NCI-H2081 treated with DMSO at 0.1 percent for 48 hours (cell line): Measurements from ENCODE around the gene PSMC3IP.
A peak's percentile ranks its signal among the peaks of the same experiment; 100 is the strongest.

Source experiments
- DNase-seq: peaks from one replicate; lab custom pipeline; 2025; lab: John Stamatoyannopoulos, UW

The PSMC3IP gene

DNA sequence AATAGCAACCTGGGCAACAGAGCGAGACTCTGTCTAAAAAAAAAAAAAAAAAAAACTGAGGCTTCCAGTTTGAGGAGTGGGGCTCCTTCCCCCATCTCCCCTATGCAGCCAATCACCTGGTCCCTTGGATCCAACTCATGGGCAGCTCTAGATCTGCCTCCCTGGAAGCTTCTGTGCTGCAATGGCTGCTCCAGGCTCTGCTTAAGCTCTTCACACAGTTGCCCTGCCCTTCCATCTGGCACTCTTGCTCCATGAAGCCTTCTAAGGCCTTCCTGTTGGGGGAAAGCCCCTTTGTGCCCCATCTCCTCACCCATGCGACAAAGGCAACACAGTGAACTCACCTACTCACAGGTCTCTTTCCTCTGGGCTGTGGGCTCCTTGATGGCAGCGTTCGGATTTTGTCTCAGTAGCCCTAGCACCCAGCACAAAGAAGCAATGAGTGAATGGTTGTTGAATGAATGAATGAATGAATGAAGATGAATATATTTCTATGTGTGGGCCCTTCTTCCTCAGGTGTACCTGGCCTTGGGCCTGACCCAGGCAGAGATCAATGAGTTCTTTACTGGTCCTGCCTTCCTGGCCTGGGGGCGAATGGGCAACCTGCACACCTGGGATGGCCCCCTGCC, 39.6 kb downstream of the PSMC3IP start:
- DNase-seq, result no peak

DNA sequence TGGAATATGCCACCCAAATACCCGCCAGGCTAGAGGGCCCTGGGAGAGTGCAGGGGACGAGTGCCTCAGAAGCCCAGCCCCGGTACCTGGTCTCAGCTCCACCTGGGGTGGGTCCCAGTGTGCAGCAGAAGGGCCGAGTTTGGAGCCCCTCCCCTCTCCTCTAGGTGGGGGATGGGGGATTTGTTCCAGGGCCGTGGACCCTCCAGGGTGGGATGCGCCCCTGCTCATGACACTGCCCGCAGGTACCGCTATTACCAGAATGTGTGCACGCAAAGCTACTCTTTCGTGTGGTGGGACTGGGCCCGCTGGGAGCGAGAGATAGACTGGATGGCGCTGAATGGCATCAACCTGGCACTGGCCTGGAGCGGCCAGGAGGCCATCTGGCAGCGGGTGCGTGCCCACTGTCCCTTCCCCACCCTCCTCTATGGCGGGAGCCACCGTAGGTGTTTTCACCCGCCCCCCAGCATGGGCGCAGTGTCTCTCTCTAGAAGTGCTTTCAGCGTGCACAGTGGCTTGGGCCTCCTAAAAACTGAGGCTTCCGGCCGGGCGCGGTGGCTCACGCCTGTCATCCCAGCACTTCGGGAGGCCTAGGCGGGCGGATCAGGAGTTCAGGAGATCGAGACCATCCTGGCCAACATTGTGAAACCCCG, 40.2 kb downstream of the PSMC3IP start:
- no peak for DNase-seq

DNA sequence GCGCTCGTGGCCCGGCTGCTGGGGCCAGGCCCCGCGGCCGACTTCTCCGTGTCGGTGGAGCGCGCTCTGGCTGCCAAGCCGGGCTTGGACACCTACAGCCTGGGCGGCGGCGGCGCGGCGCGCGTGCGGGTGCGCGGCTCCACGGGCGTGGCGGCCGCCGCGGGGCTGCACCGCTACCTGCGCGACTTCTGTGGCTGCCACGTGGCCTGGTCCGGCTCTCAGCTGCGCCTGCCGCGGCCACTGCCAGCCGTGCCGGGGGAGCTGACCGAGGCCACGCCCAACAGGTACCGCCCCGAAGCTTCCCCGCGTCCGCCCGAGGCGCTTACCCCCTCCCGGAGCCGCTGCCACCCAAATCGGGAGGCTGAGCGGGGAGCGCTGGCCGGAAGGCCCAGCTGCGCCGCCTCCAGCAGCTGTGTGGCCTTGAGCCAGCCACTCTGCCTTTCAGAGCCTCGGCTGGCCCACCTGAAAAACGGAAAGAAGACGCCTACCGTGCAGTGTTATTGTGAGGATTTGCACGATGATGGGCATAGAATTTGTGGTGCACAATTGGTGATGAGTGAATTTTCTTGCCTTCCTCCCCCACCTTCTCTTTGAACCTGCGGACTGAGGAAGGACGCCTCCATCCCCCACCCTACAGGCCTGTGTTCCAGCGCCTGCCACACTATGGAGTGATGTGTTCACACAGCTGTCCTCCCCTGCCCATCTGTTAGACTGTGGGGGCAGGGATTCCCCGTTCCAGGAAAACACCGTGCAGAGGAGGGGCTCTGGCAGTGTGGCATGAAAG, 41.0 kb downstream of the PSMC3IP start:
- DNase-seq, result peak; percentile 73

DNA sequence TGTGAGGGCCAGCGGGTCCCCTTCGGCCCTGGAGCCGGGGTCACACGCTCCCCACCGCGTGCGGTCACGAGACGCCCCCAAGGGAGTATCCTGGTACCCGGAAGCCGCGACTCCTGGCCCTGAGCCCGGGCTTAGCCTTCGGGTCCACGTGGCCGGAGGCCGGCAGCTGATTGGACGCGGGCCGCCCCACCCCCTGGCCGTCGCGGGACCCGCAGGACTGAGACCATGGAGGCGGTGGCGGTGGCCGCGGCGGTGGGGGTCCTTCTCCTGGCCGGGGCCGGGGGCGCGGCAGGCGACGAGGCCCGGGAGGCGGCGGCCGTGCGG, 41.5 kb downstream of the PSMC3IP start, which contains the start of gene NAGLU:
Gene NAGLU, plus strand, starts transcription at position 194 of the 324 bp plus-strand sequence. Its CDS starts 32 bp downstream, at position 226.
- DNase-seq, result peak; percentile 68

DNA sequence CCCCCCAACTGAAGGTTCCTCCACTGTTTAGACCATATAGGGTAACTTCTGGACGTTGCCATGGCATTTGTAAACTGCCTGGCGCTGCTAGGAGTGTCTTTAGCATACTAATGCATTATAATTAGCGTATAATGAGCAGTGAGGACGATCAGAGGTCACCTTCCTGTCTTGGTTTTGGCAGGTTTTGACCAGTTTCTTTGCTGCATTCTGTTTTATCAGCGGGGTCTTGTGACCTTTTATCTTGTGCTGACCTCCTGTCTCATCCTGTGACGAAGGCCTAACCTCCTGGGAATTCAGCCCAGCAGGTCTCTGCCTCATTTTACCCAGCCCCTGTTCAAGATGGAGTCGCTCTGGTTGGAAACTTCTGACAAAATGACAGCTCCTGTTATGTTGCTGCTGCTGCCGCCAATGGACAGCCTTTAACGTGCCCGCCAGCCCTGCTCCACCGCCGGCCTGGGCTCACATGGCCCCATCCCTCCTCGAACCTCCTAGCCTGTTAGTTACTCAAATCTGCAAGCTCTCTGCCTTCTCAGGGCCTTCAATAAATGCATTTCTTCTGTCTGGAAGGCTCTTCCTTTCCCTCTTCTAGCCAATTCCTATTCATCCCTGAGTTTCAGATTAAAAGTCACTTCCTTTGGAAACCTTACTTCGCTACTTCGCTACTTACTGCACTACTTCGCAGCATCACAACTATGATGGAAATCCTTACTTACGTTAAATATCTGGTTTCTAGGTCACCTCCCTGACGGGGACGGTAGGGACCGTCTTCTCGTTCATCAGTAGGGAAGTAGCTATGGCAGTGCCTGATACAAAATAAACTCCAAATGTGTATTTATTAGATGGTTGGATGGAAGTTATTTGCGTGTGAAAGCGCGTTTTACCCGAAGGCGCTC, 42.1 kb downstream of the PSMC3IP start:
- no peak for DNase-seq

DNA sequence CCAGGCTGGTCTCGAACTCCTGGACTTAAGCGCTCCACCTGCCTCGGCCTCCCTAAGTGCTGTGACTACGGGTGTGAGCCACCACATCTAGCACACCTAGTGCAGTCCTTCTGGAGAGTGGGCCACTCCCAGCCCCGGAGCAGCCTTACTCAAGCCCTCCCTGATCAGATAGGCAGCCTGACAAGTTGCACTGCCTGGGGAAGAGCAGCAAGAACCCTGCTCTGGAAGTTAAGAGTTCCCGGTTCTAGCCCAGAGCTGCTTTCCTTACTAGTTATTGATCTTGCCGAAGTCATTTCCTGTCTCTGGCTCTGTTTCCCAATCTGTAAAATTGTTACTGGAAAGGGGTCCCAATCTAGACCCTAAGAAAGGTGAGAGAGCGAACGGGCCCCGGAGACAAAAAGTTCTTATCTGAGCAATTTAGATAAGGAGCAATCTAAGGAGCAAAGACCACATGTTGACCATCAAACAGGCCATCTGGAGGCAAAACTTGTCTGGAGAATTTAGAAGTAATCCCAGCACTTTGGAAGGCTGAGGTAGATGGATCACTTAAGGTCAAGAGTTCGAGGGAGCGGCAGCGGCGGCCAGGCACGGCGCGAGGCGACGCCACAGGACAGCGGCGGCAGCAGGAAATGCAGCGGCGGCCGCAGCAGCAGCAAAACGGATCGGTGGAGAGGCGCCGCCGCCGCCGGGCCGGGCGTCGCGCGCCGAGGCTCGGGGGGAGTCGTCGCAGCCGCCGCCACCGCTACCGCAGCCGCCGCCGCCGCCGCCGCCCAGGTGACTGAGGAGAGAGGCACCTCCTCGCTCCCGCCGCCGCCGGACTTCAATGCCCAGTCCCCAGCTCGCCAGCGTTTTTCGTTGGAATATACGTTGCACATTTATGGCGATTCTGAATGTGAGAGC, 45.8 kb downstream of the PSMC3IP start:
- DNase-seq, result no peak

DNA sequence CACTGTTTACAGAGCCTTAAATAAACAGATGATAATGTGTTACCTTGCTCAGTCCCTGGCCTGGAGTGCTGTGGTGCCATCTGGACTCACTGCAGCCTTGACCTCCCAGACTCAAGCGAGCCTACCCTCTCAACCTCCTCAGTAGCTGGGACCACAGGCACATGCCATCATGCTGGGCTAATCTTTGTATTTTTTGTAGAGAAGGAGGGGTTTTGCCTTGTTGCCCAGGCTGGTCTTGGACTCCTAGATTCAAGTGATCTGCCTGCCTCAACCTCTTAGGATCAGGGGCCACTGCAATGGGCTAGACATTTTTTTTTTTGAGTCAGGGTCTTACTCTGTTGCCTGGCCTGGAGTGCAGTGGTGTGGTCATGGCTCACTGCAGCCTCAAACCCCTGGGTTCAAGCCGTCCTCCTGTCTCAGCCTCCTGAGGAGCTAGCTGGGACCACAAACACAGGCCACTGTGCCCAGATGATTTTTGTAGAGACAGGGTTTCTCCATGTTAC, 46.5 kb downstream of the PSMC3IP start:
- DNase-seq, result no peak

DNA sequence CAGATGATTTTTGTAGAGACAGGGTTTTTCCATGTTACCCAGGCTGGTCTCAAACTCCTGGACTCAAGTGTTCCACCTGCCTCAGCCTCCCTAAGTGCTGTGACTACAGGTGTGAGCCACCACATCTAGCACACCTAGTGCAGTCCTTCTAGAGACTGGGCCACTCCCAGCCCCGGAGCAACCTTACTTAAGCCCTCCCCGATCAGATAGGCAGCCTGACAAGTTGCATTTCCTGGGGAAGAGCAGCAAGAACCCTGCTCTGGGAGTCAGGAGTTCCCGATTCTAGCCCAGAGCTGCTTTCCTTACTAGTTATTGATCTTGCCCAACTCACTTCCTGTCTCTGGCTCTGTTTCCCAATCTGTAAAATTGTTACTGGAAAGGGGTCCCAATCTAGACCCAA, 48.5 kb downstream of the PSMC3IP start:
- no peak for DNase-seq

DNA sequence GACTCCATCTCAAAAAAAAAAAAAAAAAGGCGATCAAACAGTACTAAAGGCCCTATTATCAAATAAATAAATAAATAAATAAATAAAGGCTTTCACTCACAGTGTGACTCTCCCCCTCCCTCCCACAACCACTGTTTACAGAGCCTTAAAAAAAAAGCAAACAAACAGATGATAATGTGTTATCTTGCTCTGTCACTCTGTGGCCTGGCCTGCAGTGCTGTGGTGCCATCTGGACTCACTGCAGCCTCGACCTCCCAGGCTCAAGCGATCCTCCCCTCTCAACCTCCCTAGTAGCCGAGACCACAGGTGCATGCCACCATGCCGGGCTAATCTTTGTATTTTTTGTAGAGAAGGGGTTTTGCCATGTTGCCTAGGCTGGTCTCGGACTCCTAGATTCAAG, 49.6 kb downstream of the PSMC3IP start:
- DNase-seq, result no peak

DNA sequence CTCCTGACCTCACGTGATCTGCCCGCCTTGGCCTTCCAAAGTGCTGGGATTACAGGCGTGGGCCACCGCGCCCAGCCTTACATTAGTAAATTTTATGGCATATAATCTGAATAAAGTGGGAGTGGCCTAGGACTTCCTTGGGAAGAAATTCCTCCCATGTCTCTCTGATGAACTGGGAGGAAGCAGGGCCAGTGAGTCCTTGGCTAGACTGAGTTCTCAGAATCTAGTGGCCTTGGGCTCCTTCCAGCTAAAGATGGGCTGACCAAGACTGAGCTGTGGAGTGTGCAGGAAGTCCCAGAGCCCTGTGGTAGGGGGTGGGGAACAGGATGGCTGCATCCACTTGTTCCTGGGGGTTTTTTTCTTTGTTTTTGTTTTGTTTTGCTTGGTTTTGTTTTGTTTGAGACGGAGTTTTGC, 51.5 kb downstream of the PSMC3IP start:
- DNase-seq, result no peak

DNA sequence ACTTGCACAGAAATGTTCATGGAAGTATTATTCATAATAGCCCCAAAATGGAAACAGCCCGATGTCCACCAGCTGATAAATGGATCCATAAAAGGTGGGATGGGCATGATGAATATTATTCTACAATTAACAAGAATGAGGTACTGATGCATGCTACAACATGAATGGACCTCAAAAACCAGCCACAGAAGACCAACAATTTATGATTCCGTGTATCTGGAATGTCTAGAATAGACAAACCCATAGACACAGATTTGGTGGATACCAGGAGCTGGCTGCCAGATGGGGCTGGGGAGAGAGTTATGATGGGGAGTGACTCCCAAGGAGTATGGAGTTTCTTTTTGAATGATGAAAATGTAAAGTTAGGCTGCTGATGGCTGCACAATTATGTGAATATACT, 52.3 kb downstream of the PSMC3IP start:
- DNase-seq, result no peak

DNA sequence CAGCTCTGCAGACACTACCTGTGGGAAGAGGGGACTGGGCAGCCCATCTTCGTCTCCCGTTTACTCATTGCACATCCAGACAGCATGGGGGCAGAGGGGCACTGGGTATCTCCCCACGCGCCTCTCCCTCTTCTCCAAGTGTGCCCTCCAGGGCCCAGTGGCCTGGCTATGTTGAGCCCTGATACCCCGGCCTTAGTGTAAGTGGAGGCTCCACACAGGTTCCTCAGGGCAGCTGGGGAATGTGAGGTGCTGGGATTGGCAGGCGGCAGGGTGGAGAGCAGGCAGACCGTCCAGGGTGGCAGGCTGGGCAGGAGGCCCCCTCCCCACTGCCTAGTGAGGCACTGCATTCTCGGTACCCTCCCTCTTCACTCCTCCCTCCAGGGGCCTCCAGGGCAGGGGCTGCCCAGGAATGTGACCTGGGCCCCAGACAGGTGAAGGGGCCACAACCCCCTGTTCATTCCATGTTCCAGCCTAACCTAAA, 54.7 kb downstream of the PSMC3IP start:
- no peak for DNase-seq
